ENCODE data around the gene KIAA1328.
A peak's percentile ranks its signal among the peaks of the same experiment; 100 is the strongest.

The KIAA1328 gene

DNA sequence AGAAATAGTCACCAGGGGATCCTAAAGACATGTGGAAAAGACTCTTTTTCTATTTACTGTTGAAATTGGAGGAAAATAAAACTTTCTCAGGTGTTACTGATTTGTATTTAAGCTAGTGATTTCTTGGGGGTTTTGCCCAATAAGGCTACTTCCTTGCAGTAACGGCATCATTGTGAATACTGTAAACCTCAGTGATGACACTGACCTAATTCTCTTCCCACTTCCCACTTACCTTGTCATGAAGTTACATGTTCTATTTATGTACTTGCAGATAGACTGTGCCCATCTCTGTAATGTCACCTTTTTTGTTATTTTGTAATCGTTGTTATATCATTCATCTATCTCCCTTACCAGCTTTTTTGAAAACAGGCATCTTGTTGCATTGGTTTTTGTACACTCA is 134.5 kb downstream of the KIAA1328 start:
- no peak for DNase-seq

DNA sequence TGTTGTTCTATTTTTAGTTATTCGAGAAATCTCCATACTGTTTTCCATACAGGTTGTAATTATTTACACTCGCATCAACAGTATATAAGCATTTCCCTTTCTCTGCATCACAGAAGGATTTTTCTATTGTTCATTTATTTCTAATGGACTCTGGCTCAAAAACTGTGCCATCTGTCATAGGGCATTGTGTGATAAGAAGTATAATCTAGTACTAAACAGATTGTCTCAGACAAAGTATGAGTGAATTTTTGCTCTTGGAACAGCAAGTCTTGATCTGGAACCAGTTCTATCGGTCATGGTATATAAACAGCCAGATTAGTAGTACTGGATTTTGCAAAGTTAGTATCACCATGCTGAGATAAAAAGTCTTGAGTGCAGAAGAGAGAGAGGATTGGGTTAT is 145.8 kb downstream of the KIAA1328 start:
- DNase-seq = no peak

DNA sequence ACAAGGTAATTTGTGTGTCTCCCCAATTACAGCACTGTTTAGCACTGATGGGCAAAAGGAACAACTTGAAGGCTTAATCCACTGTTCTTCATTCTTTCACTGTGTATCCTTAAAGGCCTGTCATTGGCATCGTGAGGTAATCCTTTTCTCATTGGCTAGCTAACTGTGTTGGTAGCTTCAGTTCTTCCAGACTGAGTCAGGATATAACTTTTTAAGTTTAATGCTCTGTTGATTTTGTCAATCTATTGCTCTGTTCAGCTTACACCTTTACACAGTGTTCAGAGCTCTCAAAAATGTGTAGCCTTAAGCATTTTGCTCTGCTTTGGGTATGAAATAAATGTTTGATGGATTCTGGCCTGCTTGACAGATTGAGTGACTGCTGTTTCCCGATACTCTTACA is 148.2 kb downstream of the KIAA1328 start:
- DNase-seq = no peak

DNA sequence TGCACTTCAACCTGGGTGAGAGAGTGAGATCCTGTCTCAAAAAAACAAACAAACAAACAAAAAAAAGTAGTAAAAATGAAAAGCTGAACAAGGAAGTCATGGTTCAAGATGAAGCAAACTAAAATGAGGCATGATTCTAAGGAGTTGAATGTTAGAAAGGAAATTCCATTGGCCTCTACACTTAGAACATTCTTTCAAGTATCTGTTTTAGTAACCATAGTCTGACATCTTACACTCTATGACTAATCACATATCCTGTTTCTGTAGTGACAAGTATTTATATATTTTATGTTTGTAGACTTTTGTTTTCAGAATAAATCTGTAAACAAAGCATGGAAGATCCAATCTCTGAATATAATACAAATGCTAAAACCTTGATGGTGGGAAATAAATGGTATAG is 164.1 kb downstream of the KIAA1328 start:
- no peak for DNase-seq

DNA sequence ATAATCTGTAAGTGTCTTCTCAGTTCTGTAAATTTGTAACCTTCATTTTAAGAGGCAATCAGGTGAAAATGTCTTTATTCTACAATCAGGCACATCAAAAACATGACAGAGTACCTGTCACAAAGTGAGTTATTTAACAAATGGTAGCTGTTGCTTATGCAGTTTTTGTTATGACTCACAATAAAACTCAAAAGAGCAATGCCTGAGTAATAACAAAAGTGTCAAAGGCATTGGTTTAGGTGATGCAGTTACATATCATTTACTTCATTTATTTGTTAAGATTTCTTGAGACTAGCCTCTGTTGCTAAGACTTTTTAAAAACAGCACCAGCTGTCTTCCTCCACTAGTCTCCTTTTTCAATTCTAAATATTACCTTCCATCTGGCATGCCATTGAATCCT is 177.8 kb downstream of the KIAA1328 start:
- DNase-seq = no peak

DNA sequence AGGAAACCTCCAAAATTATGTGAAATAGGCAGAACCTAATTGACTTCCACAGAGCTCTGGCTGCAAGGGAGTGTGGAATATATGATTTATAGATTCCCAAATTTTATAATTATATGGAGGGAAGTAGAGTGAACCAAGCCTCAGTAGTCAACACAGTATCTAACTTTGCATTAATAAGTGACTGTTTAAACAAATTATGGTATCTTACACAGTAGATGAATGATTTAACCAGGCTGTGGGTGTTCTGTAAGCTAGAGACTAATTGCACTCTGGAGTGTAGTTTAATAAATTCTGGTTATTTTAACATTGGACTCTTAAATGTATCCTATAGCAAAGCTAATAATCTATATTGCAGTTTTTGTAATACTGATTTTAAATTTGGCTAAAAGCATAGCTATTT is 183.5 kb downstream of the KIAA1328 start:
- no peak for DNase-seq

DNA sequence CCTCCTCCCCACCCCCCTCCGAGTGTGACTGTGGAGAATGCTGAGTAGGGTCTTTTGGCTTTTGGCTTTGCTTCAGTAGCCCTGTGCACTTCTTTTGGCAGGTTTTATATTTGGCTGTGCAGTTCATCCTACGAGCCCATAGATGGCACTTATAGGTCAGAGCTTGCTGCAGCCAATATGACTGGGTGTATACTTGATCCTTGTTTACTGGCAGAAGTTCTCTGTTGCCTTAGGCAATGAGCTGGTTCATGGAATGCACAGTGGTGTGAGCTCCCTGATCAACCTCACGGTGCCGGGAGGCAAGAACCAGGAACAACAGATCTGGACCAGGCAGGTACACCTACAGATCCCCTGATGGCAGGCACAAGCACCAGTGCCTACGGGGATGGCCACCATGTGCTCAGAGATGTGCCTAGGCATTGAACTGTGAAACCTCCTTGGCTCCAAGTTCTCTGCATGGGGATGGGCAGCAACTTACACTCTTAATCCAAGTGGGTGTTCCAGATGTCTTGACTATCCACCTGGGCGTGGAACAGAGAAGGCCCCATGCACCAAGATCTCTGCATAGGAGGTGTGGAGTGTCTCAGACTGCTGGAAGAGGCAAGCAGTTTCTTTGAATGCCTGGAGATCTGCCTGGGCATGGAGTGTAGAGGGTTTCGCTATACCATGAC is 190.4 kb downstream of the KIAA1328 start:
- DNase-seq = peak; percentile 59

DNA sequence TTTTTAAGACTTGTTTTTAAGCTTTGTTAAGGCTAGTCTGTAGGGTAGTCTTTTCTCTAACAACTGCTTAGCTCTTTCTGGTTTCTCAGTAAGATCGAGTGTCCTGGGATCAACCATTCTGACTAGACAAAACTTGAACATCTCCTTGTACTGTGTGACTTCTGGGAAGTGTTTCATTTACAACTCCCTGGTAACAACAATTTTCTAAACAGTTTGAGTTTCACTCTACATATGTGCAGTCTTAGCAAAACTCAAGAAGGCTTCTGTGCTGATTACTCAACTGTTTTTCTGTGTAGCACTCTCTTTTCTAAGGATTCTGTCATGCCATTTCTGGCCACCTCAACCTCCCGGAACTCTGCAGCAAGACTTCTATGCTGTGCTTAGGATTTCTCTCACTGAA is 204.5 kb downstream of the KIAA1328 start:
- DNase-seq = no peak

DNA sequence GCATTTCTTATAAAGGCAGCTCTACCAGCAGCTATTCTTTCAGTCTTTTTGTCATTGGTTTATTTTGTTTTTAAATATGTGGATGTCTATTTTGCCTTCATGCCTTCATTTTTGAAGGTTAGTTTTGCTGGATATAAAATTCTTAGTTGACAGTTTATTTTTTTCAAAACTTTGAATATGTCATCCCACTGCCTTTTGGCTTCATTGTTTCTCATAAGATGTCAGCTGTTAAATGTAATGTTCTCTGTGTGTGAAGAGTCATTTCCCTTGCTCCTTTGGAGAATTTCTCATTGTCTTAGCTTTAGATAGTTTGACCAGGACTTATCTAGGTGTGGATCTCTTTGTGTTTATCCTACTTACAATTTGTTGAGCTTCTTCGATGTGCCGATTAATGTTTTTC is 213.5 kb downstream of the KIAA1328 start:
- no peak for DNase-seq

DNA sequence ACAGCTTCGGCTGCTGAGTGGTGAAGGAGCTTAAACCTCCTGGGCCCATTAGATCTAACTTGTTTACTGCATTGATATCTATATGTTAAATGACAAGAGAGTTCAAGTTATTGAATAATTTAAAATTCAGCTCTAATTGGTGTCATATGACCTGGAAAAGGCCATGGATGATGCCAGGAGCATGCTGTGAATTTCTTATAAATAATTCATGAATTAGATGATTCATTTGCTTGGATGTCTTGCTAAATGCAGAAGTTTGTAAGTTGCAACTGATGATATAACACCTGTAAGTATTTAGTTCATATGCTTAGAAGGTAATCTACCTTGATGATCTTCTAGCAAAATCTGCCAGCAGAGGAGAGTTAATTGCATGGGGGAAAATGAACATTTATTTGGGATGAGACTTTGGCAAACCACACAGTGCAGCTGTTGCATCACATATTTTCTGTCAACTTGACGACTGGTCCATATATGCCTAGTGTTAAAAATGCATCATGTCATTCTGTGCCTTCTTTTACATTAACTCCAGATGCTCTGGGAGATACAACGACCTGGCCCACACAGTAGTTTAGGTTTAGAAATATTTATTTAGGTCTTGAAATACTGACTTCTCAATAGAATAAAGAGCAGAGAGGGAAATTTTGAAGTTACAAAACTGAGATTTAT is 226.3 kb downstream of the KIAA1328 start:
- DNase-seq = no peak

DNA sequence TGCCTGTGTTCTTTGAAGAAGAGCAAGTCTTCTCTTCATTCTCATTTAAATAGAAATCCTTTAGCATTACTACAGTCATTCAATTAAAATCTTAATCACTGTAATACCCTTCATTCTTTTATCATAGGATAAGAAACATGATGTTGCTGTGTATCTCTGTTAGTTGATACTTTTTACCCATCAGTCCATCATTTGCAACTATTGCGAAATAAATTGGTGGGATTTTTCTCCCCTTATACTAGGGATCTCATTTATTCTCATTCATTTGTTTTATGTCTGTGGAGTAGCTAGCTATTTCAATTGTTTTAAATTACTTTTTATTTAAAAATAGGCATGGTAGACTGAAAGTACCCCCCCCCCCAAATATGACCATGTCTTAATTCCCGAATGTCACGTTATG is 235.3 kb downstream of the KIAA1328 start:
- no peak for DNase-seq

DNA sequence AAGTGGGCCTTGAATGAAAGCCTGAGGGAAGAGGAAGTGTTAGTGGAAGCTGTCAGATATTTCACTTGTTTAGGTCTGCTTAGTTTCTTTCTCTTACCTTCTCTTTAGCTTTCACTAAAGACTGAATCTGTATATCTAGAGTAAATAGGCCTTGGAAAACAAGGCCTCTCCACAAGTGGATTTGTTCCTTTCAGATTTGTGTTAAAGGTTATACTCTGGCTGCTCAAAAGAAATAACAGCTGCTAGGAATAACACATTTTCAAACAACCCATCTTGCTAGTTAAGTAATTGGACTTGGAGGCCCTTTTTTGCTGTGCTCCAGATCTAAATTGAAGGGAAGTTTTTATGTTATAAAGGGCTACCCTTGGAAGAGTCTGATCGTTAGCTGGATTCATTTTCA is 236.3 kb downstream of the KIAA1328 start:
- no peak for DNase-seq

DNA sequence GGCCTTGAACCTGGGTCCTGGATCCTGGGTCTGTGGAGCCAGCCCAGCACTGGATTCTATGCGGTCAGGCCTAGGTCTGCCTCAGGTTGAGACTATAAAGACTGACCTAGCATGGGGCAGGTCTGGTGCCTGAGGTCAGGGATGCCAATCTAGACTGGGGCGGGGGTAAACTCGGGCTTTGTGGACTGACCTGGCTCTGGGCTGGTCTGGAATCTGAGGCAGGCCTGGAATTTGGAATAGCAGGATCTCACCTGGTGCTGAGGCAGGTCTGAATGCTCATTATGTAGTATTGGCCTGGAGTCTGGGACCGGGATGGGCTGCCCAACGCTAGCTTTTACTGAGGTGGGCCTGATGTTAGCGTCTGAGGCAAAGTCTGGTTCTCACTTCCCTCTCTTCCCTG is 256.0 kb downstream of the KIAA1328 start:
- DNase-seq = no peak

DNA sequence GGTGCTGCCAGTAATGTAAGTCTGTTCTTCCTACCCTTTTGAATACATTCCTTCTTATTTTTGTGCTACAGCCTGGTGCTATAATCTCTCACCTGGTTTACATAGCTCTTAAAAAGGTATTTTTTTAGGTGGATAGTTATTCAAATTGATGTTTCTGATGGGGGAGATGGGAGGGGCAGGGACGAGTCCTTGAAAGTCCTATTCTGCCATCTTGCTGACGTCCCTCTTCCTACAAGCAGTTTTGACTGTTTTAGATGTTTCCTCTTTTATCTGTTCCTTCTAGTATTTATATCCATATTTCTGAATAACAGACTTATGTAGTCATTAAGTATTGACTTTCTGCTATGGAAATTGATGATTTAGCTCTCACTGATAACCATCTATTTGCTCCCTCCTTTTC is 256.4 kb downstream of the KIAA1328 start:
- DNase-seq = no peak

DNA sequence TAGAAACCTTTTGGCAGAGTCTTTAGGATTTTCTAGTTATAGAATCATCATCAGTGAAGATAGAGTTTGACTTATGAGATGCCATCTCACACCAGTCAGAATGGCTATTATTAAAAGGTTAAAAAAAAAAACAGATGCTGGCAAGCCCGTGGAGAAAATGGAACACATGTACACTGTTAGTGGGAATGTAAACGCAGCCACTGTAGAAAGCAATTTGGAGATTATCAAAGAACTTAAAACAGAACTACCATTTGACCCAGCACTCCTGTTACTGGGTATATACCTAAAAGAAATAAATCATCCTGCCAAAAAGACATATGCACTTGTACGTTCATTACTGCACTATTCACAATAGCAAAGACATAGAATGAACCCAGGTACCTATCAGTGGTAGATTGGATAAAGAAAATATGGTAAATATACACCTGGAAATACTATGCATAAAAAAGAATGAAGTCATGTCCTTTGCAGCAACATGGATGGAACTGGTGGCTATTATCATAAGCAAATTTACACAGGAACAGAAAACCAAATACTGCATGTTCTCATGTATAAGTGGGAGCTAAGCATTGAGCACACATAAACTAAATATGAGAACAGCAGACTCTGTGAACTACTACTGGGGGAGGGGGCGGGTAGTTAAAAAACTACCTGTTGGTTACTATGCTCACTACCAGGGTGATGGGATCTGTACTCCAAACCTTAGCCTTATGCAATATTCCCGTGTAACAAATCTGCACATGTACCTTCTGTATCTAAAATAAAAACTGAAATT is 279.0 kb downstream of the KIAA1328 start:
- DNase-seq = peak; percentile 3

DNA sequence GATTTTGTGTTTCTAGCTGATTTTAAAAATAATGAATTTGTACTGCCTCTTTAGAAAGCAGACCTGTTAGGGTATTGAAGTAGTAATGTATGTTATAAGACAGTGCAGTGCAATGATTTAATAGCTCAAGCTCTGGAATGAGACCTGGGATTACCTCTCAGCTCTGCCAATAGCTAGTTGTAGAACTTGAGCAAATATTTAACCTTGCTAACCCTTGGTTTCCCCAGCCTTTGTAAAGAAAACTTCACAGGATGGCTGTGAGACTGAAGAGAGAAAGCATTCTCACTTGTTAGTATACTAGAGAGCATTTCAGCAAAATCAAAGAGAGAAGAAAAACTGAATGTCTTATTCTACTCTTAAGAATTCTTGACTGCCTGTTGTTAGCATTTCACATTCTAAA is 293.9 kb downstream of the KIAA1328 start:
- no peak for DNase-seq

DNA sequence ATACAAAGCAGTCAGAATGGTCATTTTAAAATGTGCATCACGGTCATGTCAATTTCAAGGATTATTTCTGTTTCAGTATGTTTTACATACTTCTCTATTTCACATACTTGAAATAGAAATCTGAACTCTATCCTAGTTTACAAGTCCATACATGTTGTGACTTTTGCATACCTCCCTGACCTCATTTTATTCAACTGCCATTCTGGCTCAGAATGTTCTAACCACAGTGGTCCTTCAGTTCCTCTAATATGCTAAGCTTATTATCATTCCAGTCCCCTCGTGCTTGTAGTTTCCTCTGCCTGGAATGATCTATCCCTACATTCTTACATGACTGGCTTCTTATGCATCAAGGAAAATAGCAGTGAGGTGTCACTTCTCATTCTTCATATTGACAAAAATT is 295.6 kb downstream of the KIAA1328 start:
- no peak for DNase-seq

DNA sequence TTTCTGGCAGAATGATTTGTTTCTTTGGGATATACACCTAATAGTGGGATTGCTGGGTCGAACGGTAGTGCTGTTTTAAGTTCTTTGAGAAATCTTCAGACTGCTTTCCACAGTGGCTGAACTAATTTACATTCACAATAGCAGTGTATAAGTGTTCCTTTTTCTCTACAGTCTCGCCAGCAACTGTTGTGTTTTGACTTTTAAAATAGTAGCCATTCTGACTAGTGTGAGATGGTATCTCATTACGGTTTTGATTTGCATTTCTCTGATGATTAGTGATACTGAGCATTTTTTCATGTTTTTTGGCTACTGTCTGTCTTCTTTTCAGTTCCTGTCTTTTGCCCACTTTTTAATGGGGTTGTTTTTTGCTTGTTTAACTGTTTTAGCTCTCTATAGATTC is 306.2 kb downstream of the KIAA1328 start:
- DNase-seq = no peak

DNA sequence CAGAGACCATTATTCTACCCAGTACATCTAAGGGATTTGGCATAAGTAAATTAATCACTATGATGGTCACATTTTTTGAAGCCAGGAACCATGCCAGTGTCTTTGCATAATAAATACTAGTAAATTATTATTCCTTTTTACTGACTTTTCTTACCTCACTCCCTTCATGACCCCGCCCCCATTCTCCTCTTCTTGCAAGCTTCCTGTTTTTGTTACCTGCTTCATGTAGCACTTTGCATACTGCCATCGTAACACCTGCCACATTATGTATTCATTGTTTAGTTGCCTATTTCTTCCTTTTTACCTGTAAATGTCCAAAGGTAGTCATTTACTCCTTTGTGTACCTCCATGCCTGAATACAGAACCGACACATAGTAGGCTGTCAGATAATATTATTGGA is 309.5 kb downstream of the KIAA1328 start:
- DNase-seq = no peak

DNA sequence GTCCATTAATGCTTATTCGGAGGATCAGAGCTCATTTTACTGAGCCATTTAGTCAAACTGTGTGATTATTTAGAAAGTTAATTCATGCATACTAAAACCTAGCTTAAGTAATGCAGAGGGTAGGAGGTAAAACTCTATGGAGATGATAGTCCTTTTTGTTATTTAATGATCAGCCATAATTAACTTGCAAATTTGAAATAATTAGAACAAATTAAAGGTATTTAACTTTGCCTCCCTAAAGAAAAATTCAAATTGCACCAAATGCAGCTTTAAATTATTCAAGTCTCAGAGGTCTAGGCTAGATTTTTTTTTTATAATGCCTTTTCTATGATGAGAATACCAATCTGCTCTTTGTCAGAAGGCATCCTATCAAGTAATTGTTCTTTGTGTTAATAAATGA is 310.9 kb downstream of the KIAA1328 start:
- no peak for DNase-seq

DNA sequence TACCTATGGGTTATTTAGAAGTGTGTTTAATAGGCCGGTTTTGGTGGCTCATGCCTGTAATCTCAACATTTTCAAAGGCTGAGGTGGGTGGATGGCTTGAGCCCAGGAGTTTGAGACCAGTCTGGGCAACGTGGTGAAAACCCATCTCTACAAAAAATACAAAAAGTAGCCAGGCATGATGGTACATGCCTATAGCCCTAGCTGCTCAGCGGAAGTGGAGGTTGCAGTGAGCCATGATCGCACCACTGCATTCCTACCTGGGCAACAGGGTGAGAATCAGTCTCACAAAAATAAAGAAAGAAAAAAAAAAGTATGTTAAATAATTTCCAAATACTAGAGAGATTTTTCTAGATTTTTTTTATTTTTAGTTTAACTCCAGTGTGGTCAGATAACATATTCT is 316.0 kb downstream of the KIAA1328 start:
- DNase-seq = no peak

DNA sequence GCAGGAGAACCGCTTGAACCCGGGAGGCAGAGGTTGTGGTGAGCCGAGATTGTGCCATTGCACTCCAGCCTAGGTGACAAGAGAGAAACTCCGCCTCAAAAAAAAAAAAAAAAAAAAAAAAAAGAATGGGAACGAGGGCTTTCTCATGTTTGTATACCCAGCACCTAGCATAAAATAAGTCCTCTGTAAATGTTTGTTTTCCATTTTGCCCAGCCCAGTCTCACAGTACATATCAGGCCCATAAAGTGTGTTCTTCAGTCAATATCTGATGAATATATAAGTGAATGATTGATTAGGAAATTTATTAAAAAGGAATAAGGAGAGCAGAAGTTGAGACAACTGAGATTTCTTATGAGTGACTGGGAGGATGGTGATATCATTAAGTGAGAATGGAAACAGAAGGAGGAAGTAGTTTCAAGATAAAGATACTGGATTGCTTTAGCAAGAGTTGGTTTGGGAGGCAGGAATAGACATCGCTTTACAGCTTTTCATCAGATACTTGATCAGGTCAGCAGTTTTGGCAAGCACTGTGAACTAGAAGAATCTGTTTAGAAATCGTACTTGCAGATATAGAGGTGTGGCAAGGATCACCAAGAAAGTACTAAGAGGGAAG is 327.5 kb downstream of the KIAA1328 start:
- DNase-seq = no peak

DNA sequence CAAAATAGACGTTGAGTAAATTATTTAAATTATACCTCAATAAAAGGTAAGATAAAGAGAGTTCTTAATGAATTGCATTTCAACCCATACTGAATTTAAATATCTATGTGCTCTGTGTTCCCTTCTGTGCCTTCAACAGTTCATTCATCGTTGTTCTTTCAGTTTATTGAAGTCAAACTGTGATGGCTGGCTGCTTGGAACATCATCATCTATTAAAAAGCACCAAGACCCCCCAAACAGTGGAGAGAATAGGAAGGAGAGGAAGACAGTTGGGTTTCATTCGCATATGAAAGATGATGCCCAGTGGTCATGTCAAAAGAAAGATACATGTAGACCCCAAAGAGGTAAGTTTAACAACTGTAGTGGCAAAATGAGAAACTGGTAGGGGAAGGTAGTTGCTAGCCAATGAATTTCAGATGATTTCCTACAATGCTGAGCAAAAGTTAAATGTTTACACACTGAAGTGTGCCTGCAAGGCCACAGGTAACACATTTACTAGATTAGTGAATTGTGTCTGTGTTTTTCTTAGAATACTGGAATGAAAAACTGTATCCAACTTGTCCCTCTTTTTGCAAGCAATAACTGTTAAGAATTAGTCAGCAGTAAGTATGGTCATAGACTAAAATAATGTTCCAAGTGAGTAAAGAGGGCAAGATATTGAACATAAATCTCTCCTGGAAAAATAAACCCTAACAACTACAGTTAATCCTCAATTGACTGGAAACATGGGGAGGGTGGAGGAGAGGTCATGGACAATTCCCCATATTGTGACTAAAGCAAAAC is 331.3 kb downstream of the KIAA1328 start:
- DNase-seq = no peak
